GM23338 (cell line): ENCODE data around the gene GTF2A2. TPM values are rescaled to one million over a fixed set of nuclear protein-coding genes. Genes with fewer than 3 reads are reported as not detected.

Source experiments
- CREB1 ChIP-seq: fragments of 250-450 bp; sonication (Bioruptor Pico); IDR thresholded peaks from 2 replicates; pipeline ENCODE4 v1.5.0; 2020; ENCODE audit warnings: low read depth, mild to moderate bottlenecking, moderate library complexity
- EZH2phosphoT487 ChIP-seq: fragments of 200-600 bp; sonication (generic); IDR thresholded peaks from one replicate; pipeline ENCODE4 v1.8.1; 2018; ENCODE audit warnings: antibody characterized with exemption; ENCODE audit not compliant: unreplicated experiment
- JUNB ChIP-seq: IDR thresholded peaks from one replicate; pipeline ENCODE4 v1.6.1; 2016; ENCODE audit warnings: antibody characterized with exemption; ENCODE audit not compliant: unreplicated experiment
- POLR2AphosphoS5 ChIP-seq: IDR thresholded peaks from 2 replicates; pipeline ENCODE4 v1.6.1; 2016; ENCODE audit warnings: antibody characterized with exemption, low read depth
- REST ChIP-seq: IDR thresholded peaks from one replicate; pipeline ENCODE4 v1.6.1; 2018; ENCODE audit warnings: antibody characterized with exemption; ENCODE audit not compliant: unreplicated experiment
- STAT1 ChIP-seq: IDR thresholded peaks from one replicate; pipeline ENCODE4 v1.6.1; 2016; ENCODE audit warnings: antibody characterized with exemption; ENCODE audit not compliant: unreplicated experiment
- ZNF114 ChIP-seq: fragments of 250-450 bp; sonication (Bioruptor Pico); IDR thresholded peaks from 2 replicates; pipeline ENCODE4 v1.5.0; 2020; ENCODE audit warnings: mild to moderate bottlenecking, moderate library complexity
- ZNF331 ChIP-seq: fragments of 250-450 bp; sonication (Bioruptor Pico); IDR thresholded peaks from 2 replicates; pipeline ENCODE4 v1.5.0; 2020; ENCODE audit warnings: low read depth, mild to moderate bottlenecking, moderate library complexity
- ZNF462 ChIP-seq: fragments of 250-450 bp; sonication (Bioruptor Pico); IDR thresholded peaks from 2 replicates; pipeline ENCODE4 v1.5.0; 2020; ENCODE audit warnings: mild to moderate bottlenecking, moderate library complexity
- polyA plus RNA-seq: library from polyadenylated mRNA; unstranded; fragments of >200 nt; fragmentation: Nextera tagmentation; extraction: Ambion mirVana; gene quantifications from 2 replicates; pipeline ENCODE4 v1.2.1, GENCODE V29; 2016
- total RNA-seq: library from RNA; depleted of rRNA; stranded (reverse); fragments of >200 nt; shearing (Covaris generic); gene quantifications from 2 replicates; pipeline ENCODE4 v1.2.3, GENCODE V29; 2014
- TF ChIP-seq, protein P1 (sequence below): IDR thresholded peaks from 2 replicates; pipeline ENCODE4 v1.6.1; 2016; ENCODE audit warnings: antibody characterized with exemption

GTF2A2 gene
- total and polyA plus RNA-seq, 2 experiments from 2014 or later, result 45.9 to 424 TPM

GRCh38 chr15:59654046-59654445 is 3.3 kb downstream of the GTF2A2 start (continued):
- TF ChIP-seq ZNF462 (CRISPR knock-in tag) (no peak), STAT1 (no peak), ZNF114 (CRISPR knock-in tag) (no peak), REST (no peak), EZH2phosphoT487 (no peak), POLR2AphosphoS5 (no peak), JUNB (no peak), ZNF331 (CRISPR knock-in tag) (no peak), CREB1 (CRISPR knock-in tag) (no peak)
- TF ChIP-seq, protein P1, sequence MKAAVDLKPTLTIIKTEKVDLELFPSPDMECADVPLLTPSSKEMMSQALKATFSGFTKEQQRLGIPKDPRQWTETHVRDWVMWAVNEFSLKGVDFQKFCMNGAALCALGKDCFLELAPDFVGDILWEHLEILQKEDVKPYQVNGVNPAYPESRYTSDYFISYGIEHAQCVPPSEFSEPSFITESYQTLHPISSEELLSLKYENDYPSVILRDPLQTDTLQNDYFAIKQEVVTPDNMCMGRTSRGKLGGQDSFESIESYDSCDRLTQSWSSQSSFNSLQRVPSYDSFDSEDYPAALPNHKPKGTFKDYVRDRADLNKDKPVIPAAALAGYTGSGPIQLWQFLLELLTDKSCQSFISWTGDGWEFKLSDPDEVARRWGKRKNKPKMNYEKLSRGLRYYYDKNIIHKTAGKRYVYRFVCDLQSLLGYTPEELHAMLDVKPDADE, result no peak
